Smooth muscle cell of the umbilical artery (primary cell): ENCODE results near the gene WDFY1. TPM values are rescaled to one million over a fixed set of nuclear protein-coding genes. Genes with fewer than 3 reads are reported as not detected.

ENCODE experiments used
- total RNA-seq: library from RNA; depleted of rRNA; stranded (reverse); fragments of >200 nt; gene quantifications from 2 replicates; pipeline ENCODE4 v1.2.3, GENCODE V29; 2014

The WDFY1 gene
- 99.2 and 128 TPM in 2 replicates for total RNA-seq

DNA sequence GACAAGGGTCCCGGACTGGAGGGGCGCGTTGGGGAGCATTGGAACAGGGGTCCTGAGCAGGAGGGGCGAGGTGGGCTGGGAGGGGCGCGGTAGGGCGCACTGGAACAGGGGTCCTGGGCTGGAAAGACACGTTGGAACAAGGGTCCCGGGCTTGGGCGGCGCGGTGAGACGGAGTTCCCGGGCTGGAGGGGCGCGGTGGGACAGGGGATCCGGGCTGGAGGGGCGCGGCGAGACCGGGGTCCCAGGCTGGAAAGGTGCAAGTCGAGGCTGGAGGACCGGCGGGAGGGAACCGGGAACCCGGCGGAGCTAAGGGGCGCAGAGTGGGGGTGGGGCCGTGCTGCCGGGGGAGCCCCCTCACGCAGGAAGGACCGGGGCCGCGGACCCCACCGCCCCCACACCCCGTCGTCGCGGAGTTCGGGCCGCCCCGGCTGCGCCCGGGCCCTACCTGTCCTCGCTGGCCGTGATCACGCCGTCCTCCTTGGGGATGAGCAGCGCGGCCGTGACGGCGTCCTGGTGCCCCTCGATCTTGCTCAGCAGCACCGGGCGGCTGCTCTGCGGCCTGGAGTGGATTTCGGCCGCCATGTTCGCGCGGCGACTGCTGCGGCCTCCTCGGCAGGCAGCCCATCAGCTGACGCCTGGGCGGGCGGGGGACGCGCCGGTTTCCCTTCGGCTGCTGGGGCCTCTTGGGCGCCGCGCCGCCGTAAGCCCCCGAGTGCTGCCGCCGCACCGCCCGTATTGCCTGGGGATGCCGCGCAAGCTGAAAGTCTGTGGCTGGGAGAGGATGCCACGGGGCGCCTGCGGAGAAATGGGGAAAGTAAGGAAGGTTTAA lies at the start of gene WDFY1:
TSS of gene WDFY1 (minus strand) at position 633 of the 829 bp plus-strand sequence. CDS start at position 582, 51 bp downstream.

GRCh38 chr2:223957092-223957851 lies 12.1 kb upstream of the WDFY1 start, which contains the start of gene MRPL44:
MRPL44 (plus strand) TSS chr2:223957463; CDS start chr2:223957473, 10 bp downstream.

GRCh38 chr2:223837287-223838061 lies 107.7 kb downstream of the WDFY1 start, which contains the start of gene AP1S3:
AP1S3 (minus strand) TSS chr2:223837582; CDS start chr2:223837450, 132 bp downstream.

Other genes with a start within 250 kb of the WDFY1 start
- gene AP1S3, start 107.8 kb downstream of the WDFY1 start, total RNA-seq = 8.0 and 12.6 TPM in 2 replicates
- 23.2 and 23.4 TPM in 2 replicates for gene MRPL44, start 12.1 kb upstream of the WDFY1 start, total RNA-seq
- 1,385 and 2,341 TPM in 2 replicates for gene SERPINE2, start 94.0 kb upstream of the WDFY1 start, total RNA-seq